Right renal pelvis (tissue), 4 donors: ENCODE results near the gene MAZ. TPM values are rescaled to one million over a fixed set of nuclear protein-coding genes. Genes with fewer than 3 reads are reported as not detected.
A peak's percentile ranks its signal among the peaks of the same experiment; 100 is the strongest.

Source experiments
- DNase-seq, 4 donors: peaks; one replicate each; pipeline ENCODE4 v3.0.0-alpha.2; 2013; ENCODE audit warnings: low read depth in 4 of 4, low spot score in 3 of 4, missing footprints in 1 of 4
- polyA plus RNA-seq, 4 donors: library from polyadenylated mRNA; unstranded; fragments of 120-200 nt; gene quantifications; one replicate each; pipeline ENCODE4 v1.2.1, GENCODE V29; 2013; ENCODE audit not compliant: insufficient read length in 4 of 4

MAZ gene
- polyA plus RNA-seq, 4 donors = 273 to 344 (median 293) TPM

GRCh38 chr16:29845656-29846055, 39.3 kb downstream of the MAZ start:
- no peak for DNase-seq

GRCh38 chr16:29848420-29849297, 42.3 kb downstream of the MAZ start:
- no peak for DNase-seq

GRCh38 chr16:29849505-29849904, 43.2 kb downstream of the MAZ start:
- DNase-seq = peak in 2 of 4 donors; percentile 10 to 19

GRCh38 chr16:29850998-29851397, 44.7 kb downstream of the MAZ start:
- no peak for DNase-seq

DNA sequence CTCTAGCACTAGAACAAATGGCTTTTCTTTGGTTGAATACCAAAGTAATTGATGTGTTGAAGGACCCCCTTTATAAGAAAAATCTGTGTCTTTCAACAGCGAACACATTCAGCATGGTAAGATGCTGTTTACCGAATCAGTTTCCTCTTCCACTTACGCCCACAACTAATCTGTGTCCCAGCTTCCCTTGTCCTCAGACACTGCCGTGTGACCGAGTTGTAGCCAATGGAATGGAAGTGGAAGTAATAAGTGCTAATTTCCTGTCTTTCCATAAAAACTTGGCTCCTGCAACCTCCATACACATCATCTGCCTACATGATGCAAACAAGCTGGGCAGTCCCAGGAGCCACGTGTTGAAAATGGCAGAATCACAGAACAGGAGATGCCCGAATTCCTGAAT, 46.3 kb downstream of the MAZ start:
- DNase-seq = peak in 2 of 4 donors; percentile 8 to 12

- DNase-seq = no peak
Measured at GRCh38 chr16:29854520-29855100, 48.3 kb downstream of the MAZ start.

DNA sequence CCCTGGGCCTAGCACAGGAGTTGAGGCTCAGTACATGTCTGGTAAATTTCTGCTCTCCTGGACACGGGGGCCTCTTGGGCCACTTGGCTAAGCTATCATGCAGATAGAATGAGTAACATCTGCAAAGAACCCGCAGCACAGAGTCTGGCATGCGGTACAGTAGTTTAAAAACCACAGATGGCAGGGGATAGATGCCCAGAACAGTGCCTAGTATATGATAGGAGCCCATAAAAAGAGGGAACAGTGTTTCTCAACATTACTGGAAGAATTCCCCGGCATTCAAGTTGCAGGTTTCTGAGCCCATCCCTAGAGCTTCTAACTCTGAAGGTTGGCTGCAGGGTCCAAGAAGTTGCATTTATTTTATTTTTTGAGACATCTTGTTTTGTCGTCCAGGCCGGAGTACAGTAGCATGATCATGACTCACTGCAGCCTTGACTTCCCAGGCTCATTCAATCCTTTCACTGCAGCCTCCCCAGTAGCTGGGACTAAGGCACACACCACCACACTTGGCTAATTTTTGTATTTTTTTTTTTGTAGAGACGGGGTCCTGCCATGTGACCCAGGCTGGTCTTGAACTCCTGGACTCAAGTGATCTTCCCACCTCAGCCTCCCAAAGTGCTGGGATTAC, 50.9 kb downstream of the MAZ start:
- no peak for DNase-seq

DNA sequence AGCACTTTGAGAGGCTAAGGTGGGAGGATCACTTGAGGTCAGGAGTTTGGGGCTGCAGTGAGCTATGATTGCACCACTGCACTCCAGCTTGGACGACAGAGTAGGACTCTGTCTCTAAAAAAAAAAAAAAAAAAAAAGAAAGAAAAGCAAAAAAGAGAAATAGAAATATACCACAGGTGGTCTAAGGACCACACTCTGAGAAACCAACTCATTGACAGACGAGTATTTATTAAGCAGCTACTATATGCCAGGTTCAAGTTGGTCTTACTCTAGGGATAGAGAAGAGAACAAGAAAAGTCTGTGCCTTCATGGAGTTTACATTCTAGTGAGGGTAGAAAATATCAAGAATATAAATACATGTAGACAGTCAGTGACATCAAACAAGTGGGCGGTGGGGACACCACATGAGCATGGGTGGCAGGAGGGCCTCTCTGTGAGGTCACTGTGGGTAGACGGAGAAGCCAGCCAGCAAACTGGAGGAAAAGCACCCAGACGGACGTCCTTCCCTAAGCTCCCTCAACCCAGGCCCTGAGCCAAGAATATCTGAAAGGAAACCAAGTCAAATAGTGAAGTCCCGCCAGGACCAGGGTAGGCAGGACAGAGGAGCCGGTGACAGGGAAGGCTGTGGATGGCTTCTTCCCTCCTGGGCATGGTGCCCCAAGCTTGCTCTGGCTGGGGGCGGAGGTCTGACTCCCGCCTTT, 52.0 kb downstream of the MAZ start:
- DNase-seq = no peak

DNA sequence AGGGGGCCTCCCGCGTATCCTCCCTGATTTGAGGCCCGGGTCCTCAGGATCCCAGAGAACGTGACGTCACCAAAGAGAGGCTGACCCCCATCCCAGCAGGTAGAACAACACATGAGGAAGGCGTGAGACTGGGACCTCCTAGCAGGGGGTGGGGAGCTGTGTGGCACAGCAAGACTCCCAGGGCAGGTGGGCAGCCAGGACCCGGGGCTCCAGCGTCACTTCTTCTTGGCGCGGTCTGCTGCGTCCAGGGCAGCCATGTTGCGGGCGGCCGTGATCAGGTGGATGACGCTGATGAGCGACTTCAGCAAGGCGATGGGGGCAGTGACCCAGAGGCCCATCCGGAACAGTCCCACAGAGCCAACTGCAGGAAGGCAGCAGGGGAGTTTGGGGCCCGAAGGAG, 52.6 kb downstream of the MAZ start:
- DNase-seq = no peak

DNA sequence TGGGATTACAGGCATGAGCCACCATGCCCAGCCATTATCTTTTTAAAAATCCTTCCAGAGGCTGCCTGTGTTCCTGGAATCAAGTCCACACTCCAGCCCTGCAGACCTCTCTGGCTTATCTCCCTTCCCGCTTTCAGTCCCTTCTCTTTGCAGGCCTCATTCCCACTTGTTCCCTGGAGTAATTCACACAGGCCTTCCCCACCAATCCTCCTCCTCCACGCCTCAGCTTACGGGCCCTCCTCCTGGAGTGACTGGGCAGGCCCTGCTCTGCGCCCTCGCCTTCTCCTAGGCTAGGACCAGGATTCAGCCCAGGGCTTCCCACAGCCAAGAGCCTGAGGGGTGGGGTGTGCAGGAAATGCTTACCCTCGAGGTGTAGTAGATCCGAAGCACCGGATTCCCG, 53.9 kb downstream of the MAZ start:
- no peak for DNase-seq

Other genes with a start within 250 kb of the MAZ start
- gene SPN, start 143.3 kb upstream of the MAZ start, polyA plus RNA-seq = 1 to 10 TPM; 2.2 to 3.4 (median 2.7) TPM
- gene QPRT, start 127.3 kb upstream of the MAZ start, polyA plus RNA-seq = 100 to 1,000 TPM; 141 to 195 (median 149) TPM
- under 1 TPM; 0.19 to 0.28 (median 0.22) TPM for gene C16orf54, start 60.5 kb upstream of the MAZ start, polyA plus RNA-seq
- under 1 TPM in 1 of 4 donors, not detected in 3; 0.01 TPM for gene ZG16, start 28.3 kb upstream of the MAZ start, polyA plus RNA-seq
- gene KIF22, start 15.8 kb upstream of the MAZ start, polyA plus RNA-seq = 10 to 100 TPM; 65.2 to 77.7 (median 67.6) TPM
- 10 to 100 TPM; 14.7 to 21.0 (median 17.1) TPM for gene PRRT2, start 5.7 kb downstream of the MAZ start, polyA plus RNA-seq
- gene PAGR1, start 9.6 kb downstream of the MAZ start, polyA plus RNA-seq = 10 to 100 TPM; 33.9 to 46.9 (median 35.9) TPM
- gene MVP, start 13.9 kb downstream of the MAZ start, polyA plus RNA-seq = 10 to 100 TPM; 17.7 to 23.6 (median 21.5) TPM
- 100 to 1,000 TPM; 104 to 133 (median 112) TPM for gene CDIPT, start 56.7 kb downstream of the MAZ start, polyA plus RNA-seq
- gene SEZ6L2, start 93.0 kb downstream of the MAZ start, polyA plus RNA-seq = 10 to 100 TPM; 11.3 to 13.7 (median 12.4) TPM
- gene ASPHD1, start 94.0 kb downstream of the MAZ start, polyA plus RNA-seq = 1 to 10 TPM in 1 of 4 donors, under 1 TPM in 3; 0.60 to 1.2 (median 0.82) TPM
- gene KCTD13, start 119.7 kb downstream of the MAZ start, polyA plus RNA-seq = 10 to 100 TPM; 12.5 to 18.4 (median 16.4) TPM
- gene TMEM219, start 155.6 kb downstream of the MAZ start, polyA plus RNA-seq = 100 to 1,000 TPM; 115 to 126 (median 116) TPM
- gene TAOK2, start 167.3 kb downstream of the MAZ start, polyA plus RNA-seq = 10 to 100 TPM; 41.9 to 52.5 (median 43.5) TPM
- gene HIRIP3, start 189.1 kb downstream of the MAZ start, polyA plus RNA-seq = 10 to 100 TPM; 15.2 to 22.5 (median 16.6) TPM
- 10 to 100 TPM; 43.5 to 56.0 (median 48.6) TPM for gene INO80E, start 189.7 kb downstream of the MAZ start, polyA plus RNA-seq
- 1 to 10 TPM; 2.1 to 2.7 (median 2.5) TPM for gene DOC2A, start 204.5 kb downstream of the MAZ start, polyA plus RNA-seq
- not detected for gene C16orf92, start 216.7 kb downstream of the MAZ start, polyA plus RNA-seq
- gene TLCD3B, start 224.7 kb downstream of the MAZ start, polyA plus RNA-seq = 1 to 10 TPM in 1 of 4 donors, under 1 TPM in 3; 0.58 to 1.4 (median 0.81) TPM